ENCODE results near the gene EGFL6. TPM values are rescaled to one million over a fixed set of nuclear protein-coding genes. Genes with fewer than 3 reads are reported as not detected.

Gene EGFL6
- total RNA-seq, result not detected
- long read RNA-seq, result 0 reads

GRCh38 chrX:13569479-13570260, at the start of gene EGFL6:
EGFL6 (plus strand) TSS chrX:13569601; CDS start chrX:13569862, 261 bp downstream.
- intact Hi-C loops (cut with DNase I), result no loop called here
- Histone ChIP-seq H3K27me3 (peaks cover 0 to 27% of the 10 kb centered on the region in 2 donors), H3K9me3 (no peaks in the 10 kb centered on the region), H3K27ac (no peak within 1 kb of the TSS), H3K4me1 (no peaks in the 10 kb centered on the region), H3K36me3 (no peaks in the 10 kb centered on the region), H3K4me3 (no peak within 1 kb of the TSS)
- WGBS (ENCODE audit: insufficient coverage, low coverage, low lambda C conversion rate, missing lambda C conversion rate), result 8% methylated on average over 10 of the region's 57 CpGs
- TF ChIP-seq POLR2A (IDR thresholded peaks at IDR 0.05), result no peak
- TF ChIP-seq CTCF (IDR thresholded peaks at IDR 0.05), result no peak
- ATAC-seq, result no peak
- peak in 2 of 3 donors; percentile 15 to 43 for DNase-seq

GRCh38 chrX:13520351-13520750, 49.0 kb upstream of the EGFL6 start:
- Histone ChIP-seq H3K9me3 (no peaks in the 10 kb centered on the region), H3K4me1 (no peaks in the 10 kb centered on the region), H3K4me3 (no peak overlapping the region), H3K27ac (no peak overlapping the region), H3K27me3 (peaks cover 0 to 4% of the 10 kb centered on the region in 2 donors), H3K36me3 (no peaks in the 10 kb centered on the region)
- WGBS (ENCODE audit: insufficient coverage, low coverage, low lambda C conversion rate, missing lambda C conversion rate), result 65% methylated on average over 2 of the region's 2 CpGs
- TF ChIP-seq POLR2A (IDR thresholded peaks at IDR 0.05) (no peak), CTCF (IDR thresholded peaks at IDR 0.05) (no peak)
- no peak for DNase-seq
- intact Hi-C loops (cut with DNase I), result no loop called here
- no peak for ATAC-seq

- TF ChIP-seq POLR2A (IDR thresholded peaks at IDR 0.05) (no peak), CTCF (IDR thresholded peaks at IDR 0.05) (no peak)
- ATAC-seq (no peak), DNase-seq (no peak)
- H3K4me1 ChIP-seq, result no peaks in the 10 kb centered on the region
- no peaks in the 10 kb centered on the region for H3K27me3 ChIP-seq
- no peak overlapping the region for H3K4me3 ChIP-seq
- intact Hi-C loops (cut with DNase I), result no loop called here
- no peak overlapping the region for H3K27ac ChIP-seq
- H3K36me3 ChIP-seq, result no peaks in the 10 kb centered on the region
- no peaks in the 10 kb centered on the region for H3K9me3 ChIP-seq
- WGBS (ENCODE audit: insufficient coverage, low coverage, low lambda C conversion rate, missing lambda C conversion rate), result 47% methylated on average over 2 of the region's 2 CpGs
Observed at GRCh38 chrX:13520936-13521335, 48.5 kb upstream of the EGFL6 start.

- intact Hi-C loops (cut with DNase I), result no loop called here
- Histone ChIP-seq H3K4me1 (no peaks in the 10 kb centered on the region), H3K27ac (no peak overlapping the region), H3K27me3 (no peaks in the 10 kb centered on the region), H3K36me3 (no peaks in the 10 kb centered on the region), H3K4me3 (no peak overlapping the region), H3K9me3 (no peaks in the 10 kb centered on the region)
- 38% methylated on average over 1 of the region's 1 CpG for WGBS (ENCODE audit: insufficient coverage, low coverage, low lambda C conversion rate, missing lambda C conversion rate)
- DNase-seq (no peak), ATAC-seq (no peak)
- TF ChIP-seq POLR2A (IDR thresholded peaks at IDR 0.05), result no peak
- no peak for TF ChIP-seq CTCF (IDR thresholded peaks at IDR 0.05)
Observed at GRCh38 chrX:13522811-13523210, 46.6 kb upstream of the EGFL6 start.
